Measurements from ENCODE around the gene FLAD1.

FLAD1 gene

DNA sequence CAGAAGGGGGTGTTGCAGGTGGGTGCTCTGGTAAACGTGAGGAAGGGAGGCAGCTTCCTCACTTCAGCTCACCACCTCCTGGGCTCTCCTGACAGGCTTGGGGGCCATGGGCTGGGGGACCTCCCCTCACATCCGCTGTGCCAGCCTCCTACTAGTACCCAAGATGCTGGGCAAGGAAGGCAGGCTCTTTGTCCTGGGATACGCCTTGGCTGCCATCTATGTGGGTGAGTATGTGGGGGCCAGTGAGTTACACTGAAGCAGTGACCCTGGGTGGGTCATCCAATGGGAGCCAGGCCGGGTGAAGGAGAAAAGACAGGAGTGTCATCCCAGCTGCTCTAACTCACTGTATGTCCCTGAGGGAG, 56.1 kb downstream of the FLAD1 start:
- POLR2A ChIA-PET = interaction anchor here (1.1 kb wide), 1 partner anchor 12 kb away, joined by 3 read pairs; the partner anchor contains the start of gene ADAM15
- DNase-seq (ENCODE audit: extremely low spot score) = no peak
- CTCF ChIA-PET = interaction anchor here (1.5 kb wide), 1 partner anchor 22 kb away, joined by 4 read pairs; no protein-coding TSS in a partner anchor
- TF ChIP-seq CTBP1 (IDR thresholded peaks at IDR 0.05; ENCODE audit: borderline replicate concordance) = no peak
- TF ChIP-seq FOXA1 (IDR thresholded peaks at IDR 0.05) = no peak
- TF ChIP-seq SP1 (IDR thresholded peaks at IDR 0.05) = no peak
- TF ChIP-seq, protein P1, sequence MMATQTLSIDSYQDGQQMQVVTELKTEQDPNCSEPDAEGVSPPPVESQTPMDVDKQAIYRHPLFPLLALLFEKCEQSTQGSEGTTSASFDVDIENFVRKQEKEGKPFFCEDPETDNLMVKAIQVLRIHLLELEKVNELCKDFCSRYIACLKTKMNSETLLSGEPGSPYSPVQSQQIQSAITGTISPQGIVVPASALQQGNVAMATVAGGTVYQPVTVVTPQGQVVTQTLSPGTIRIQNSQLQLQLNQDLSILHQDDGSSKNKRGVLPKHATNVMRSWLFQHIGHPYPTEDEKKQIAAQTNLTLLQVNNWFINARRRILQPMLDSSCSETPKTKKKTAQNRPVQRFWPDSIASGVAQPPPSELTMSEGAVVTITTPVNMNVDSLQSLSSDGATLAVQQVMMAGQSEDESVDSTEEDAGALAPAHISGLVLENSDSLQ (IDR thresholded peaks at IDR 0.05) = no peak
- TF ChIP-seq LEF1 (IDR thresholded peaks at IDR 0.05; ENCODE audit: borderline replicate concordance) = no peak

DNA sequence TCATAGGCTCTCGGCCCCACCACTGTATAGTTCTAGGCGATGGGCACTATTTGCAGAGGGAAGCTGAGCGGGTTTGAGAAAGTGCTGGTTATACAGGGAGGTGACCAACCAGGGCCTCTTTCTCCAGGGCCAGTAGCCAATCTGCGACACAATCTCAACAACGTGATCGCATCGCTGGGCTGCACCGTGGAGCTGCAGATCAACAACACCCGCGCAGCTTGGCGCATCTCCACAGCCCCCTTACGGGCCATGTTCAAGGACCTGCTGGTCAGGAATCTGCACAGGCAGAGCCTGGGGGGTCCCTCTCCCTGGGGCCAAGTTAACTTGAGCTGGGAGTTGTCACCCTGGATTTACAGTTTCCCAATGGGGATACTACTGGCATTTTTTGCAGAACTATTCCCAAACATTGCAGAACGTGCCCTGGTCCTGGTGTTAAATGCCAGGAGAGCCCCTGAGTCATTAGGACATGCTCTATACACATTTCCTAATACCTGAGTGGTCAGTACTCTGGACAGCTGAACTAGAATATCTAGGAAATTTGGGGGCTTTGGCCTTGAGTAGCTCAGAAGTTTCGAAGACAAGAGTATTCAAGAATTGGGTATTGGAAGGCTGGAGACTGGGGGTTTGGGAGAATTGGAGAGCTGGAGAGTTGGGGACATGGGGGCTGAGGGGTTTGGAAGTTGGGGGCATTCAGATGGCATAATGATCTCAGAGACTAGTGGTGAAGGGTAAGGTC, 57.4 kb downstream of the FLAD1 start:
- no peak for DNase-seq (ENCODE audit: extremely low spot score)
- ChIA-PET POLR2A (interaction anchor here (1.6 to 2.4 kb wide), 2 partner anchors 10 to 133 kb away, joined by 6 to 8 read pairs; partner anchors contain the start of genes ADAM15 and KRTCAP2), CTCF (interaction anchor here (0.9 to 1.9 kb wide), 3 partner anchors 10 to 132 kb away, joined by 4 to 5 read pairs (median 5); partner anchors contain the start of genes ADAM15 and KRTCAP2)
- TF ChIP-seq FOXK2 (IDR thresholded peaks at IDR 0.05) (no peak), TARDBP (IDR thresholded peaks at IDR 0.05) (no peak), ARNT (IDR thresholded peaks at IDR 0.05) (no peak), HDGF (IDR thresholded peaks at IDR 0.05; ENCODE audit: borderline replicate concordance) (no peak), FOXA1 (IDR thresholded peaks at IDR 0.05) (no peak), FOXM1 (IDR thresholded peaks at IDR 0.05; ENCODE audit: borderline replicate concordance) (no peak), LEF1 (IDR thresholded peaks at IDR 0.05; ENCODE audit: borderline replicate concordance) (no peak), SUZ12 (IDR thresholded peaks at IDR 0.05) (no peak)

Data from HEK293T (cell line).